Left lung (tissue), 10 donors: ENCODE measurements around the gene SLC22A23. TPM values are rescaled to one million over a fixed set of nuclear protein-coding genes. Genes with fewer than 3 reads are reported as not detected.
A peak's percentile ranks its signal among the peaks of the same experiment; 100 is the strongest.

Experiments
- ATAC-seq: fragments of 200-7000 bp; cut with Tn5 transposase; one replicate; pipeline ENCODE4 v1.9.1; 2020; ENCODE audit warnings: moderate library complexity
- DNase-seq, 4 donors: peaks; one replicate each; pipeline ENCODE4 v3.0.0-alpha.2; 2013 to 2020
- H3K27ac ChIP-seq, 2 donors: fragments of 200-600 bp; sonication (generic) in 1 of 2; one replicate each; pipeline versions ENCODE4 v1.5.0 to v1.8.0; 2020 to 2021
- H3K27me3 ChIP-seq, 2 donors: fragments of 200-600 bp; sonication (generic) in 1 of 2; one replicate each; pipeline versions ENCODE4 v1.5.0 to v1.8.0; 2020 to 2021
- H3K36me3 ChIP-seq, 2 donors: fragments of 200-600 bp; sonication (generic) in 1 of 2; one replicate each; pipeline versions ENCODE4 v1.5.0 to v1.8.0; 2020 to 2021
- H3K4me1 ChIP-seq, 2 donors: fragments of 200-600 bp; one replicate each; pipeline ENCODE4 v1.8.0; 2021
- H3K4me3 ChIP-seq, 2 donors: fragments of 200-600 bp; sonication (generic) in 1 of 2; one replicate each; pipeline versions ENCODE4 v1.5.0 to v1.8.0; 2020 to 2021; ENCODE audit warnings: mild to moderate bottlenecking in 1 of 2
- H3K9me3 ChIP-seq, 2 donors: fragments of 200-600 bp; sonication (generic) in 1 of 2; one replicate each; pipeline versions ENCODE4 v1.5.0 to v1.8.0; 2020 to 2021
- CTCF ChIP-seq, 2 donors: fragments of 200-600 bp; sonication (generic) in 1 of 2; IDR thresholded peaks; one replicate each; pipeline versions ENCODE4 v1.5.0 to v1.8.0; 2021; ENCODE audit warnings: antibody characterized with exemption in 2 of 2
- intact Hi-C, 2 donors: fragments of 100-400 bp; cut with DNase I; formaldehyde crosslinking; loops; one replicate each; pipeline versions ENCODE4 v1.11.2 to v1.14.2; 2022
- polyA plus RNA-seq, 6 donors: library from polyadenylated mRNA; unstranded; fragments of 120-200 nt; gene quantifications; one replicate each; pipeline ENCODE4 v1.2.1, GENCODE V29; 2013; ENCODE audit not compliant: insufficient read length in 6 of 6
- total RNA-seq, 2 donors: library from RNA; stranded (reverse); fragmentation: NEBNext Ultra II Directional; extraction: Animal tissue kit (Norgen Biotek cat#: 25700); gene quantifications; one replicate each; pipeline ENCODE4 v1.2.1, GENCODE V29; 2021
- donor health status: DM: no; HTN: yes; CAD: no.
- donor health status: DM: no; HTN: no; CAD: no.

Gene SLC22A23
- total and polyA plus RNA-seq, 8 donors = 19.7 to 31.2 (median 23.9) TPM

DNA sequence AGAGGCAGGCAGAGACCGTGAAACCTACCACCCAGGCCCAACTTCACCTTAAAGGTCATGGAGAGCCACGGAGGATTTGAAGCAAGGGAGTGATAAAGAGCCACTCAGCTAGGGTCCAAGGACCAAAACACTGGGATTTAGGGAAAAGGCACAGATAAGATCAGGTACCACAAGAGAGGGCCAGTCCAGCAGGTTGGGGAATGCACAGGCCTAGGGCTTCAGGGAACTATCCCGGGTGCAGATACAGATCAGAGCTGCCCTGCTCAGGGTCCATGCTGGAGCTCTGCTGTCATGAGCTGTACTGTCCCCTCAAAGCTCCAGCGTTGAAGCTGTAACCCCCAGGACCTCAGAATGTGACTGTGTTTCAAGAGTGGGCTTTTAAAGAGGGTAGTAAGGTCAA lies 16.9 kb downstream of the SLC22A23 start:
- H3K27ac ChIP-seq = no peak overlapping the region
- ATAC-seq (no peak), DNase-seq (no peak)
- H3K4me1 ChIP-seq = no peaks in the 10 kb centered on the region
- no peaks in the 10 kb centered on the region for H3K9me3 ChIP-seq
- TF ChIP-seq CTCF (IDR thresholded peaks at IDR 0.05) = no peak
- no peak overlapping the region for H3K4me3 ChIP-seq
- no peaks in the 10 kb centered on the region for H3K36me3 ChIP-seq
- intact Hi-C loops = no loop called here
- no peaks in the 10 kb centered on the region for H3K27me3 ChIP-seq

DNA sequence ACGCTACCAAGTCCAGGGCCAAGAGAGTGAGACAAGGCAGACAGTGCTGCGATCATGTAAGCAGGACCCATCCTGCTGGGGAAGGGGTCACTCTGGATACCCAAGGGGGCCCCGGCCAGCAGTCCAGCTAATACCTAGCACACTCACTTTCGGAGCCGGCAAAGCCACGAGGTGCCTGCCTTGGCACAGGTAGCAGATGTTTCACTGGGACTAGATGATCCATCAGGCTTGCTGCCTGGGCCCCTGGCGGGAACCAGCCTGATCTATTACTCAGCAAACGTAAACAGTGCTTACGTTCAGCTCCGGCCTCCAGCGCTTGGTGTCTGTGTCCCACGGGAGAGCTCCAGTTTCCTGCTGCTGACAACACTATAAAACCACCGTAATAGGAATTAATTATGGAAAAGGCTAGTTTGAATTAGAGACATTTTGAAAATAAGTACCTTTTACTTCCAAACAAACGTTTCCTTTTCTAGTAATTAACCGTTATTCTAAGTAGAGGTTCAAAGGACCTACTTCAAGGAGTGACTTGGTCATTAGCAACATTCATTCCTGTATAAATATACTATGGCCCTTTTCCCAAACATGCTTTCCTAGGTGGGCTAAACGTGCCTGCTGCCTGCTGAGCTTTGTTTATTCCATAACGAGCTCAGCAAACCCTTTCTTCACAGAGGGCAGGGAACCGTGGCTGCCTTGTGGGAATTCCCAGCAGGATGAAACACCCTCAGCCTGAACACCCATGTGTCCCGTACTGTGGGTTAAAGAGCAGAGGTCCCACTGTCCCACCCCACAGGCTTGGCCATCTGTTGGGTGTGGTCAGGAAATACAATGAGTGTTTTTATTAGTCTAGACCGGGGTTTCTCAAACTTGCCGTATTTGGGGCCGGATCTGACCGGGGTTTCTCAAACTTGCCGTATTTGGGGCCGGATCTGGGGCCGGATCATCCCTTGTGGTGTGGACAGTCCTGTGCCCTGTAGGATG lies 18.4 kb downstream of the SLC22A23 start:
- TF ChIP-seq CTCF (IDR thresholded peaks at IDR 0.05) = no peak
- Histone ChIP-seq H3K27me3 (no peaks in the 10 kb centered on the region), H3K4me3 (no peak overlapping the region), H3K36me3 (no peaks in the 10 kb centered on the region), H3K9me3 (no peaks in the 10 kb centered on the region), H3K4me1 (no peaks in the 10 kb centered on the region), H3K27ac (no peak overlapping the region)
- ATAC-seq (peak; percentile 20), DNase-seq (no peak)
- intact Hi-C loops = no loop called here

DNA sequence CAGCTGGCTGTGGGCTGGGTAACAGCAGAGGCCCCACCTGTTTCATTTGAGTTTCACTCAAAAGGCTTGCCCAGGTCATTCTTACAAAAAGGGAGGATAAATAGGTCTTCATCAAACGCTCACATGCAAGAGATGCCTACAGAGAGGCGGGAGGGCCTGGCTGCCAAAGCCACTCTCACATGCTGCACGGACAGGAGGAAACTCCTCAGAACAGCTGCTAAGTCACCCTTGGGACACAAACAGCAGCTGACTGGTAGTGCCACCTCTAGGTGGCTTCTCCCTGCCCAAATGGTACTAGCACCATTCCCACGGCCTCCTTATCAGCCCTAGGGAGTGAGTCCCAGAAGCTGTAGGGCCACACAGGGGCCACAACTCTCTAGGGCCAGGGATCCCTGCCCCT lies 23.8 kb downstream of the SLC22A23 start:
- no peaks in the 10 kb centered on the region for H3K4me1 ChIP-seq
- no peaks in the 10 kb centered on the region for H3K27me3 ChIP-seq
- ATAC-seq (peak; percentile 55), DNase-seq (no peak)
- intact Hi-C loops = no loop called here
- no peaks in the 10 kb centered on the region for H3K9me3 ChIP-seq
- no peak overlapping the region for H3K27ac ChIP-seq
- no peaks in the 10 kb centered on the region for H3K36me3 ChIP-seq
- TF ChIP-seq CTCF (IDR thresholded peaks at IDR 0.05) = no peak
- no peak overlapping the region for H3K4me3 ChIP-seq

DNA sequence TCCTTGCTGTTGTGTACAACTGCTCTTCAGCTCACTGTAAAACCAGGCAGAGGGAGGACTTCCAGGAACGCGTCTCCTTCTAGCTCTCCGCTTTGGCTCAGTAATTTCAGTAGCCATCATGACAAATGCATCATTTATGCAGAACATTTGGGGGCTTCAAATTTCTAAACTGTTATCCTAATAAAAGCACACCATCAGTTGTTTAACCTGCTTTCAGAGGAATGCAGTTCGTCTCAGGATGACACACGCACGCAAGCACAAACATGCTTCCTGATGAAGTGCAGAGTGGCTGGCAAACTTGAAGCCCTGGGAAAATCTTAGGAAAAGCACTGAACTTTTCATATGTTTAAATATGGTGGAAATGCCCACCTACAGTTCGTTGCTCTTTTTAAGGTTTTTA lies 24.4 kb downstream of the SLC22A23 start:
- no peak overlapping the region for H3K27ac ChIP-seq
- ATAC-seq (no peak), DNase-seq (no peak)
- no peak for TF ChIP-seq CTCF (IDR thresholded peaks at IDR 0.05)
- peaks cover 0 to 5% of the 10 kb centered on the region in 2 donors for H3K27me3 ChIP-seq
- no peaks in the 10 kb centered on the region for H3K4me1 ChIP-seq
- H3K36me3 ChIP-seq = no peaks in the 10 kb centered on the region
- intact Hi-C loops = no loop called here
- H3K4me3 ChIP-seq = no peak overlapping the region
- no peaks in the 10 kb centered on the region for H3K9me3 ChIP-seq

DNA sequence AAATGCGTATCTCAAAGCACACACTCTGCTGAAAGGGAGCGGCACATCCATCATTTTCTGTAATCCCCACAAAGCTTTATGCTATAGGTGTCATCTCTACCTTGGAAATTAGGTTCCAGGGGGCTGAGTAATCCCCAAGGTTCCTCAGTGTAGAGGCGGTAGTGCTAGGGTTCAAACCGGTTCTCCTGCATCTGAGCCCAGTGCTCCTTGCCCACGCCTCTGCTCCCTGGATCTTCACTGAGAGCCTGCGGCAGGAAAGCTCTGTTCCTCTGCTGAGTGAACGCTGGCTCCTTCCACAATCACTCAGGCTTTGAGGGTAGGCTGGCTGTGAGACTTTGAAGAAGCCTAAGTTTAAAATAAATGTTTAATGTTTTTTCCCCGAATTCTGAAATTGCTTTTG lies 24.9 kb downstream of the SLC22A23 start:
- no peaks in the 10 kb centered on the region for H3K36me3 ChIP-seq
- intact Hi-C loops = no loop called here
- no peaks in the 10 kb centered on the region for H3K9me3 ChIP-seq
- H3K4me1 ChIP-seq = no peaks in the 10 kb centered on the region
- no peak for TF ChIP-seq CTCF (IDR thresholded peaks at IDR 0.05)
- no peak for ATAC-seq
- DNase-seq = no peak
- H3K4me3 ChIP-seq = no peak overlapping the region
- H3K27ac ChIP-seq = no peak overlapping the region
- peaks cover 0 to 9% of the 10 kb centered on the region in 2 donors for H3K27me3 ChIP-seq
